Activated CD4-positive, alpha-beta T cell treated with anti-CD3 and anti-CD28 coated beads, Interleukin-2, amount 10 ng/mL, durations not matched to agents 24 days and 14 days (primary cell): ENCODE data around the gene CIBAR2. TPM values are rescaled to one million over a fixed set of nuclear protein-coding genes. Genes with fewer than 3 reads are reported as not detected.

ENCODE experiments used
- DNase-seq: peaks from one replicate; pipeline ENCODE4 v3.0.0; 2022
- H3K27ac Mint-ChIP-seq: one replicate; pipeline ENCODE4 v1.8.0; 2022; ENCODE audit warnings: mild to moderate bottlenecking, mixed read lengths
- H3K27me3 Mint-ChIP-seq: one replicate; pipeline ENCODE4 v1.8.0; 2022; ENCODE audit warnings: mixed read lengths
- H3K36me3 Mint-ChIP-seq: one replicate; pipeline ENCODE4 v1.8.0; 2022; ENCODE audit warnings: low read depth, mild to moderate bottlenecking, mixed read lengths
- H3K4me1 Mint-ChIP-seq: one replicate; pipeline ENCODE4 v1.8.0; 2021; ENCODE audit warnings: mixed read lengths
- H3K4me3 Mint-ChIP-seq: one replicate; pipeline ENCODE4 v1.8.0; 2022; ENCODE audit warnings: mild to moderate bottlenecking, moderate library complexity, mixed read lengths
- H3K9me3 Mint-ChIP-seq: one replicate; pipeline ENCODE4 v1.8.0; 2021; ENCODE audit warnings: mixed read lengths
- intact Hi-C: fragments of 100-400 bp; cut with micrococcal nuclease; formaldehyde crosslinking; loops from one replicate; pipeline ENCODE4 v1.15.1; 2023
- total RNA-seq: library from RNA; stranded (reverse); gene quantifications from 2 replicates; pipeline ENCODE4 v1.2.3, GENCODE V29; 2022

The CIBAR2 gene
- total RNA-seq, 1 donor from 2014 or later = not detected

- no peak for DNase-seq
- H3K27ac Mint-ChIP-seq = no peak overlapping the region
- H3K4me1 Mint-ChIP-seq = no peaks in the 10 kb centered on the region
- H3K27me3 Mint-ChIP-seq = no peaks in the 10 kb centered on the region
- no peak overlapping the region for H3K4me3 Mint-ChIP-seq
- intact Hi-C loops = loop anchor here (10.0 kb wide), 1 partner anchor 327 kb away; no protein-coding TSS in a partner anchor
- H3K36me3 Mint-ChIP-seq = peaks cover 5% of the 10 kb centered on the region
- no peaks in the 10 kb centered on the region for H3K9me3 Mint-ChIP-seq
Observed at GRCh38 chr16:85081765-85082164, 30.5 kb downstream of the CIBAR2 start.

GRCh38 chr16:85081038-85081437 is 31.2 kb downstream of the CIBAR2 start:
- no peaks in the 10 kb centered on the region for H3K4me1 Mint-ChIP-seq
- peaks cover 5% of the 10 kb centered on the region for H3K36me3 Mint-ChIP-seq
- H3K27ac Mint-ChIP-seq = no peak overlapping the region
- DNase-seq = no peak
- no peaks in the 10 kb centered on the region for H3K9me3 Mint-ChIP-seq
- H3K4me3 Mint-ChIP-seq = no peak overlapping the region
- intact Hi-C loops = loop anchor here (10.0 kb wide), 1 partner anchor 326 kb away; no protein-coding TSS in a partner anchor
- H3K27me3 Mint-ChIP-seq = no peaks in the 10 kb centered on the region

GRCh38 chr16:85079785-85080570 is 32.3 kb downstream of the CIBAR2 start:
- peaks cover 5% of the 10 kb centered on the region for H3K36me3 Mint-ChIP-seq
- H3K27ac Mint-ChIP-seq = no peak overlapping the region
- H3K27me3 Mint-ChIP-seq = no peaks in the 10 kb centered on the region
- no peak overlapping the region for H3K4me3 Mint-ChIP-seq
- no peaks in the 10 kb centered on the region for H3K9me3 Mint-ChIP-seq
- H3K4me1 Mint-ChIP-seq = no peaks in the 10 kb centered on the region
- DNase-seq = no peak
- intact Hi-C loops = loop anchor here (10.0 kb wide), 1 partner anchor 325 kb away; no protein-coding TSS in a partner anchor

GRCh38 chr16:85078952-85079351 is 33.3 kb downstream of the CIBAR2 start:
- no peak overlapping the region for H3K4me3 Mint-ChIP-seq
- H3K36me3 Mint-ChIP-seq = peaks cover 8% of the 10 kb centered on the region
- no peaks in the 10 kb centered on the region for H3K9me3 Mint-ChIP-seq
- H3K4me1 Mint-ChIP-seq = peaks cover 2% of the 10 kb centered on the region
- H3K27ac Mint-ChIP-seq = no peak overlapping the region
- no peaks in the 10 kb centered on the region for H3K27me3 Mint-ChIP-seq
- no peak for DNase-seq
- intact Hi-C loops = no loop called here

- H3K4me3 Mint-ChIP-seq = no peak overlapping the region
- no peaks in the 10 kb centered on the region for H3K9me3 Mint-ChIP-seq
- H3K27me3 Mint-ChIP-seq = no peaks in the 10 kb centered on the region
- H3K27ac Mint-ChIP-seq = no peak overlapping the region
- intact Hi-C loops = no loop called here
- H3K36me3 Mint-ChIP-seq = peaks cover 10% of the 10 kb centered on the region
- no peak for DNase-seq
- H3K4me1 Mint-ChIP-seq = peaks cover 2% of the 10 kb centered on the region
Observed at GRCh38 chr16:85078226-85078625, 34.0 kb downstream of the CIBAR2 start.

GRCh38 chr16:85077576-85078125 is 34.6 kb downstream of the CIBAR2 start:
- H3K27me3 Mint-ChIP-seq = no peaks in the 10 kb centered on the region
- H3K36me3 Mint-ChIP-seq = peaks cover 10% of the 10 kb centered on the region
- no peak overlapping the region for H3K4me3 Mint-ChIP-seq
- peaks cover 2% of the 10 kb centered on the region for H3K4me1 Mint-ChIP-seq
- intact Hi-C loops = no loop called here
- no peak overlapping the region for H3K27ac Mint-ChIP-seq
- no peaks in the 10 kb centered on the region for H3K9me3 Mint-ChIP-seq
- no peak for DNase-seq

GRCh38 chr16:85077039-85077438 is 35.2 kb downstream of the CIBAR2 start:
- H3K4me3 Mint-ChIP-seq = no peak overlapping the region
- no peaks in the 10 kb centered on the region for H3K27me3 Mint-ChIP-seq
- no peak for DNase-seq
- H3K27ac Mint-ChIP-seq = no peak overlapping the region
- no peaks in the 10 kb centered on the region for H3K9me3 Mint-ChIP-seq
- peaks cover 2% of the 10 kb centered on the region for H3K4me1 Mint-ChIP-seq
- H3K36me3 Mint-ChIP-seq = peaks cover 10% of the 10 kb centered on the region
- intact Hi-C loops = no loop called here

- DNase-seq = no peak
- H3K4me1 Mint-ChIP-seq = peaks cover 2% of the 10 kb centered on the region
- H3K9me3 Mint-ChIP-seq = no peaks in the 10 kb centered on the region
- peaks cover 17% of the 10 kb centered on the region for H3K36me3 Mint-ChIP-seq
- intact Hi-C loops = no loop called here
- H3K27me3 Mint-ChIP-seq = no peaks in the 10 kb centered on the region
- no peak overlapping the region for H3K4me3 Mint-ChIP-seq
- no peak overlapping the region for H3K27ac Mint-ChIP-seq
Observed at GRCh38 chr16:85075236-85075924, 36.9 kb downstream of the CIBAR2 start.

- Mint-ChIP-seq H3K4me3 (no peak overlapping the region), H3K27me3 (no peaks in the 10 kb centered on the region), H3K27ac (no peak overlapping the region), H3K4me1 (peaks cover 2% of the 10 kb centered on the region), H3K36me3 (peaks cover 13% of the 10 kb centered on the region), H3K9me3 (no peaks in the 10 kb centered on the region)
- intact Hi-C loops = no loop called here
- no peak for DNase-seq
Observed at GRCh38 chr16:85074225-85074914, 37.9 kb downstream of the CIBAR2 start.

GRCh38 chr16:85072947-85073346 is 39.3 kb downstream of the CIBAR2 start:
- no peak overlapping the region for H3K27ac Mint-ChIP-seq
- H3K9me3 Mint-ChIP-seq = no peaks in the 10 kb centered on the region
- peaks cover 17% of the 10 kb centered on the region for H3K36me3 Mint-ChIP-seq
- no peak for DNase-seq
- H3K4me3 Mint-ChIP-seq = no peak overlapping the region
- H3K4me1 Mint-ChIP-seq = peaks cover 2% of the 10 kb centered on the region
- intact Hi-C loops = no loop called here
- H3K27me3 Mint-ChIP-seq = no peaks in the 10 kb centered on the region

GRCh38 chr16:85072076-85072860 is 40.0 kb downstream of the CIBAR2 start:
- no peak for DNase-seq
- intact Hi-C loops = no loop called here
- no peaks in the 10 kb centered on the region for H3K27me3 Mint-ChIP-seq
- peaks cover 2% of the 10 kb centered on the region for H3K4me1 Mint-ChIP-seq
- no peak overlapping the region for H3K4me3 Mint-ChIP-seq
- no peak overlapping the region for H3K27ac Mint-ChIP-seq
- peaks cover 18% of the 10 kb centered on the region for H3K36me3 Mint-ChIP-seq
- H3K9me3 Mint-ChIP-seq = no peaks in the 10 kb centered on the region

GRCh38 chr16:85069171-85069570 is 43.1 kb downstream of the CIBAR2 start:
- Mint-ChIP-seq H3K27ac (no peak overlapping the region), H3K9me3 (no peaks in the 10 kb centered on the region), H3K36me3 (peaks cover 15% of the 10 kb centered on the region), H3K27me3 (no peaks in the 10 kb centered on the region), H3K4me3 (no peak overlapping the region), H3K4me1 (no peaks in the 10 kb centered on the region)
- DNase-seq = no peak
- intact Hi-C loops = no loop called here

GRCh38 chr16:85068746-85069145 is 43.5 kb downstream of the CIBAR2 start:
- Mint-ChIP-seq H3K4me3 (no peak overlapping the region), H3K9me3 (no peaks in the 10 kb centered on the region), H3K36me3 (peaks cover 14% of the 10 kb centered on the region), H3K27ac (no peak overlapping the region), H3K27me3 (no peaks in the 10 kb centered on the region), H3K4me1 (no peaks in the 10 kb centered on the region)
- DNase-seq = no peak
- intact Hi-C loops = no loop called here
